ENCODE data around the gene DUSP7. TPM values are rescaled to one million over a fixed set of nuclear protein-coding genes. Genes with fewer than 3 reads are reported as not detected.

Gene DUSP7
- total RNA-seq, 1 donor from 2014 or later, result 24.9 TPM

- H4K20me1 ChIP-seq (ENCODE audit: insufficient read depth, low read length), result no peaks in the 10 kb centered on the region
- FAIRE-seq (no peak), DNase-seq (ENCODE audit: low read depth) (no peak)
- H3K4me1 ChIP-seq (ENCODE audit: insufficient read depth, low read length), result no peaks in the 10 kb centered on the region
- H3K27me3 ChIP-seq (ENCODE audit: insufficient read depth, low read length), result no peaks in the 10 kb centered on the region
- Mint-ChIP-seq H3K4me3 (ENCODE audit: unreplicated experiment) (no peak overlapping the region), H3K4me1 (ENCODE audit: low read depth, unreplicated experiment) (peaks cover 6% of the 10 kb centered on the region), H3K36me3 (ENCODE audit: low read depth, unreplicated experiment) (peaks cover 5% of the 10 kb centered on the region), H3K9me3 (ENCODE audit: unreplicated experiment) (peaks cover 17% of the 10 kb centered on the region), H3K27me3 (ENCODE audit: low read depth, unreplicated experiment) (peaks cover 9% of the 10 kb centered on the region), H3K27ac (ENCODE audit: unreplicated experiment) (no peak overlapping the region)
- TF ChIP-seq EZH2 (IDR thresholded peaks at IDR 0.05; ENCODE audit: insufficient read depth, low read length), result no peak
- TF ChIP-seq CTCF (IDR thresholded peaks at IDR 0.05; ENCODE audit: insufficient read depth, low read depth, low read length), result no peak
- peaks cover 4% of the 10 kb centered on the region for H3K9me3 ChIP-seq (ENCODE audit: insufficient read depth, low read depth, low read length)
- H3K27ac ChIP-seq (ENCODE audit: low read depth, low read length), result no peak overlapping the region
- H3K36me3 ChIP-seq (ENCODE audit: insufficient read depth, low read length), result no peaks in the 10 kb centered on the region
- H2AFZ ChIP-seq (ENCODE audit: low read depth, low read length), result no peak overlapping the region
- H3K4me2 ChIP-seq (ENCODE audit: low read length), result no peak overlapping the region
- H3K4me3 ChIP-seq (ENCODE audit: insufficient read depth, low read depth, low read length), result no peak overlapping the region
- H3K9ac ChIP-seq (ENCODE audit: low read length), result no peak overlapping the region
- H3K79me2 ChIP-seq (ENCODE audit: insufficient read depth, low read length), result no peaks in the 10 kb centered on the region
Observed at GRCh38 chr3:52029535-52029934, 26.8 kb downstream of the DUSP7 start.

- FAIRE-seq (no peak), DNase-seq (ENCODE audit: low read depth) (no peak)
- Mint-ChIP-seq H3K4me3 (ENCODE audit: unreplicated experiment) (no peak overlapping the region), H3K36me3 (ENCODE audit: low read depth, unreplicated experiment) (peaks cover 5% of the 10 kb centered on the region), H3K9me3 (ENCODE audit: unreplicated experiment) (peaks cover 17% of the 10 kb centered on the region), H3K27ac (ENCODE audit: unreplicated experiment) (no peak overlapping the region), H3K4me1 (ENCODE audit: low read depth, unreplicated experiment) (peaks cover 10% of the 10 kb centered on the region), H3K27me3 (ENCODE audit: low read depth, unreplicated experiment) (peaks cover 9% of the 10 kb centered on the region)
- Histone ChIP-seq H3K27ac (ENCODE audit: low read depth, low read length) (no peak overlapping the region), H3K9me3 (ENCODE audit: insufficient read depth, low read depth, low read length) (peaks cover 4% of the 10 kb centered on the region), H4K20me1 (ENCODE audit: insufficient read depth, low read length) (no peaks in the 10 kb centered on the region), H3K36me3 (ENCODE audit: insufficient read depth, low read length) (no peaks in the 10 kb centered on the region), H3K4me2 (ENCODE audit: low read length) (no peak overlapping the region), H3K4me1 (ENCODE audit: insufficient read depth, low read length) (no peaks in the 10 kb centered on the region), H3K9ac (ENCODE audit: low read length) (no peak overlapping the region), H3K4me3 (ENCODE audit: insufficient read depth, low read depth, low read length) (no peak overlapping the region), H2AFZ (ENCODE audit: low read depth, low read length) (no peak overlapping the region), H3K27me3 (ENCODE audit: insufficient read depth, low read length) (no peaks in the 10 kb centered on the region), H3K79me2 (ENCODE audit: insufficient read depth, low read length) (no peaks in the 10 kb centered on the region)
- no peak for TF ChIP-seq CTCF (IDR thresholded peaks at IDR 0.05; ENCODE audit: insufficient read depth, low read depth, low read length)
Observed at GRCh38 chr3:52029053-52029452, 27.3 kb downstream of the DUSP7 start.

GRCh38 chr3:52028572-52028971 is 27.8 kb downstream of the DUSP7 start:
- Histone ChIP-seq H3K27ac (ENCODE audit: low read depth, low read length) (no peak overlapping the region), H3K9ac (ENCODE audit: low read length) (no peak overlapping the region), H4K20me1 (ENCODE audit: insufficient read depth, low read length) (no peaks in the 10 kb centered on the region), H3K9me3 (ENCODE audit: insufficient read depth, low read depth, low read length) (peaks cover 4% of the 10 kb centered on the region), H3K36me3 (ENCODE audit: insufficient read depth, low read length) (no peaks in the 10 kb centered on the region), H3K79me2 (ENCODE audit: insufficient read depth, low read length) (no peaks in the 10 kb centered on the region), H3K4me1 (ENCODE audit: insufficient read depth, low read length) (no peaks in the 10 kb centered on the region), H3K4me3 (ENCODE audit: insufficient read depth, low read depth, low read length) (no peak overlapping the region), H2AFZ (ENCODE audit: low read depth, low read length) (no peak overlapping the region), H3K4me2 (ENCODE audit: low read length) (no peak overlapping the region), H3K27me3 (ENCODE audit: insufficient read depth, low read length) (no peaks in the 10 kb centered on the region)
- TF ChIP-seq EZH2 (IDR thresholded peaks at IDR 0.05; ENCODE audit: insufficient read depth, low read length) (no peak), CTCF (IDR thresholded peaks at IDR 0.05; ENCODE audit: insufficient read depth, low read depth, low read length) (no peak)
- Mint-ChIP-seq H3K27ac (ENCODE audit: unreplicated experiment) (no peak overlapping the region), H3K27me3 (ENCODE audit: low read depth, unreplicated experiment) (peaks cover 8% of the 10 kb centered on the region), H3K4me3 (ENCODE audit: unreplicated experiment) (no peak overlapping the region), H3K9me3 (ENCODE audit: unreplicated experiment) (peaks cover 17% of the 10 kb centered on the region), H3K4me1 (ENCODE audit: low read depth, unreplicated experiment) (peaks cover 11% of the 10 kb centered on the region), H3K36me3 (ENCODE audit: low read depth, unreplicated experiment) (peaks cover 5% of the 10 kb centered on the region)
- DNase-seq (ENCODE audit: low read depth) (no peak), FAIRE-seq (no peak)
